NCI-H526 (cell line): Measurements from ENCODE around the gene HELZ.
"Not testable (repeated sequence)": the region's sequence is repeated elsewhere in the genome, so short reads cannot be mapped to it uniquely, and the experiment has no call there.

Source experiments
- DNase-seq, 2 experiments: peaks; one replicate each; lab custom pipeline; 2025; lab: John Stamatoyannopoulos, UW

Gene HELZ

DNA sequence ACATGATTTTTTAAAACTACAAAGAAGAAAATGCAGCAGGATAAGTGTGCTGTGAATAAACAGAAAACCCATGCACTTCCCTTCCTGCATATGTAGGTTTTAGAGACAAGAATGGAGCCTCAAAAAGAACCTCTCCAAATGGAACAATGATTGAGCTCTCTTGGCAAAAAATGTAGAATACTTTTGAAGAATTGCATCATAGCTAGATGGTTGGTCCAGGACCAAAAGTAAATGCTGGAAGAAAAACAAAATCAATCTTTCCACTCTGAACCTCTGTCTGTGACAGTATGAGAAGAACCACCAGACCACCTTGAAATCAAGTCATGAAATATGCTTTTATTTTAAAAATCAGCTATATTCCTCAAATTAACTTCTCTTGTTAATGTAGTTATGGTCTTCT lies 17.5 kb downstream of the HELZ start:
- DNase-seq, result no peak

DNA sequence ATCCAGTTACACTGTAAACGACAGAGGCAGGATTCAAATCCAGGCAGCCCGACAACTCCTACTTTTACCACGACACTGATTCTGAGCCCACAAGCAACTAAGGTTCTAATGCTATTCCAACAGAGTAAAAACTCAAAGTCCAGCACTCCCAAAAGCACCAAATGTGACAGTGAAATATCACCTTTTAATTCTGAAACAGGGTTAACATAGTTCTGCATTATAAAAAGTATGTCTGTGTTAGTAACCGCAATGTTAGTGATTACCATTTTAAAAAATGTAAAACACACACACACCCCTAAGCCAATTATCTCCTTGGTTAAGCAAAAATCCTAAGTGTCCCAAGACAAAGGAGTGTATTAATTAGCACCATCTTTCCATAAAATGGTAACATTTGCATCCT lies 19.7 kb downstream of the HELZ start:
- no peak for DNase-seq

DNA sequence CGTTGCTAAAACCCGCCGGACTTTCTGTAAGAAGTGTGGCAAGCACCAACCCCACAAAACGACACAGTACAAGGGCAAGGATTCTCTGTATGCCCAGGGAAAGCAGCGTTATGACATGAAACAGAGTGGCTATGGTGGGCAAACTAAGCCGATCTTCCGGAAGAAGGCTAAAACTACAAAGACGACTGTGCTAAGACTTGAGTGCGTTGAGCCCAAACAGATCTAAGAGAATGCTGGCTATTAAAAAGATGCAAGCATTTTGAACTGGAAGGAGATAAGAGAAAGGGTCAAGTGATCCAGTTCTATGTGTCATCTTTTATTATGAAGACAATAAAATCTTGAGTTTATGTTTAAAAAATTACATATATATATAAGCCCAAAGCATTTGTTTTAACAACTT lies 20.3 kb downstream of the HELZ start:
- no peak for DNase-seq

DNA sequence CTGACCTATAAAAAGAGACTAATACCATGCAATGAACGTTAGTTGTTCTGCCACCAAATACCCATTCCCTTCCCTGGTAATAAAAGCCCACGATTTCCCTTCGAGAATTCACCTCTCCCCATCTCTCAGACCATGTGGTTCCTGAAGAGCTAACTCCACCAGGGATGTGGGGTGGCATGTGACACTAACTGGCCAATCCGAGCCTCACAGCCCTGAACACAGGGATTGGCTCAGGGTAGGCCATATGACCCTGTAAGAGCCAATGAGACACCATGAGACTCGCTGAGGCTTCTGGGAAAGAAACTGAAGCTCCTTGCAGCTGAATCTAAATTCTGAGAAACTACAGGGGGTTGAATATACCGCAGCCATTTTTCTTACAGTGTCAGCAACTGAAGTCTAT lies 21.1 kb downstream of the HELZ start:
- DNase-seq, result no peak

DNA sequence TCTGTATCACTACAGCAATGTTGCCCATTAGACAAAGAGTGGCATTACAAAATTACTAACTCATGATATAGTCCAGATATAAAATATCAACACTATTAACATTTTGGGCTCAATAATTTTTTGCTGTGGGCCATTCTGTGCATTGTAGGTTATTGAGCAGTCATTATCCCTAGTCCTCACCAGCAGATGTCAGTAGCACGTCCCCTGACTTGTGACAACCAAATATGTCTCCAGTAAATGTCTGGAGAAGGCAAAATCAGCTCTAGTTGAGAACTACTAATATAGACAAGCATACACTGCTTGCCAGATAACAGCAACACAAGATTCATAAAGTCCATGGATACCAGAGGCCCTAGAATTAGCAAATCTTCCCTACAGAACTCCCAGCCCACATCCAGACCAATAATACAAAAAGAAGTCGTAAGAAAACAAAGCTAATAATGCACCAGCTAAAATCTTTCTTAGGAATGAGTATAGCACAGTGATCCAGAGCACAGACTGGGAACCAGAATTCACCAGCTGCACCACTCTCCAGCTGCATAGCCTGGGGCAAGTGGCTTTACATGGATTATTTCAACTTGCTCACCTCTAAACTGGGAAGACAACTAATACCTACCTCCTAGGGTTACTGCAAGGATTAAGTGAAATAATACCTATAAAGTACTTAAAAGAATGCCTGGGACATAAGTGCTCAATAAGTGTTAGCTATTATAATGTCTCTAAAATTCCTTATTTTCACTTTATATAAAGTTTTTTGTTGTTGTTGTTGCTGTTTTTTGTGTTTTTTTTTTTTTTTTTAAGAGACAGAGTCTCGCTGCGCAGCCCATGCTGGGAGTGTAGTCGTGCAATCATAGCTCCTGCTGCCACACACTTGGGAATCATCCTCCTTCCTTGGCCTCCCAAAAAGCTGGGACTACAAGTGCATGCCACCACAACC lies 23.7 kb downstream of the HELZ start:
- DNase-seq, result peak in 1 of 2 experiments; percentile 50

DNA sequence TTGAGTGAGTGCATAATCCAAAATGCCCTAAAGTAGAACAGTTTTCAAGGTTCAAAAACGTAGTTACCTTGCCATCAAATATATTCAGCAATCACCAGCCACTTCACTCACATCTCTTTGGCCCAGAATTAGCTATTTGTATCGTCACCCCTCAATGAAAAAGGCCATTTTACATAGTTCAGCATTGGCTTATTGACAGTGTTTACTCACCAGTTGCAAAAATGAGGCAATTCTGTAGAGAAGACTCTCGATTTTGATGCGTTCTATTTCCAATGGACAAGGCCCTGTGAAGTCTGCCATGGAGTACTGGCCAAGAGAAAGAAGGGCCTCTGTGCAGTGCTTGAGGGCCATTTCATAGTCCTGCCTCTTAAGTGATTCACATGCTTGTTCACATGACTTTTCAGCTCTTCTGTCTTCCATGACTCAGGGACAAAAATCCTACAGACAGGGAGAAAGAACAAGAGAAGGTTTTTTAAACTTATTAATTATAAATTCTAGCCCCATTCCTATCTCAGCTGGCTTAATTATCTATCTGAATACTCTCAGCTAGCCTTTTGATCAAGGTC lies 26.5 kb downstream of the HELZ start:
- no peak for DNase-seq

DNA sequence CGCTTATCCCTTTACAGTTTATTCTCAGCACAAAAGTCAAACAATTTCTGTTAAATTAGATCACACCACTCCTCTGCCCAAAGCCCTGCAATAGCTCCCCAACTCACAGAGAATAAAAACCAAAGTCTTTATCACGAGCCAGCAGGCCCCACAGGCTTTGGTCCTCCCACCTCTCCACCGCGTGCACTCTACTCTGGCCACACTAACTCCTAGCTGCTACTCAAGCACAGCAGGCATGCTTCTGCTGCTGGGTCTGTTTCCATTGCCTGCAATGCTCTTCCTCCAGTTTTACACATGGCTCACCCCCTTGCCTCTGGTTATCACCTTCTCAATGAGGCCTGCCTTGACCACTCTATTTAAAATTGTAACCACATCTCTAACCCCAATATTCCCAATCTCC lies 27.6 kb downstream of the HELZ start:
- no peak for DNase-seq

DNA sequence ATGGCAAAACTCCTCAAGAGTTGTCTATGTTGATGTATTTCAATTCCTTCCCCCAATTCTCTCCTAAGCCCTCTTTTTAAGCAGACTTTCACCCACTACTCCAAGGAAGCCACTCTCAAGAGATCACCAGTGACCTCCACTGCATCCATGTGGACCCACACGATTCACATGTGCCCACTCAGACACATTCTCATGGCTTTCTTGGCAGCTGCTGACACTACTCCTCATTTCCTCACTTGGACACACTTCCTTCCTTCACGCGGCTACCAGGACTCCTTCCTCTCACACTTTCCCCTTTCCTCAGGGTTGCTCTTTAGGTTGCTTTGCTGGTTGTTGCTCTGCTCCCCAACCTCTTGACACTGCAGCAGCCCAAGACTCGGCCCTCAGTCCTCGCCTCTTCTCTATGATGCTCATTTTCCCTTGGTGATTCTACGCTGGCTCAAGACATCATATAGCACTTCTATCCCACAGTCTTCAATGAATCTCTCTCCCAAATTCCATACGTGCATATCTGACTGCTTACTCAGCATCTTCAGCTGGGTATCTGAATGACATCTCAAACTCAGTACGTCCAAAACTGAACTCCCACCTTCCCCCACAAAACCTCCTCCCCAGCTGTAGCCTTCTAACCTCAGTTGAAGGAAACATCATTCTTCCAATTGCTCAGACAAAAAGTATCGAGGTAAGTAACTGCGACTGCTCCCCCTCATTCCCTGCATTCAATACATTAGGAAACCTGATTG lies 28.2 kb downstream of the HELZ start:
- DNase-seq, result no peak

DNA sequence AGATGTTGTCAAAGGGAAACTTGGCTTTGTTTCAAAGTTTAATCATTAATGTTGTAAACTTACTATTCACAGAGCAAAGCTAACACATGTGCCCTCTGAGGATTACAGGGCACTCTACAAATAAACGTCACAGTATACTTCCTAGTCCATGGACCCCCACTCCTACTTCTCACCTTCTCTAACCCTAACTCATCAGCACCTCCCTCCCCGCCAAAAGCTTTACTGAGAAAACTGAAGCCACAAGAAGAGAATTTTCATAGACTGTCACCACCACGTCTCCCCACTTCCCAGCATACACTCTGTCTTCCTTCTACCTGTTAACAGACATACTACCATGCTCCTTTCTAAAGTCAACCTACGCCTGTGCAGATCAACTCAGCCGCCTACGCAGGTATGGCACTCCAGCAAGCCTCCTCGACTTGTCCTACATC lies 29.0 kb downstream of the HELZ start:
- DNase-seq, result no peak

DNA sequence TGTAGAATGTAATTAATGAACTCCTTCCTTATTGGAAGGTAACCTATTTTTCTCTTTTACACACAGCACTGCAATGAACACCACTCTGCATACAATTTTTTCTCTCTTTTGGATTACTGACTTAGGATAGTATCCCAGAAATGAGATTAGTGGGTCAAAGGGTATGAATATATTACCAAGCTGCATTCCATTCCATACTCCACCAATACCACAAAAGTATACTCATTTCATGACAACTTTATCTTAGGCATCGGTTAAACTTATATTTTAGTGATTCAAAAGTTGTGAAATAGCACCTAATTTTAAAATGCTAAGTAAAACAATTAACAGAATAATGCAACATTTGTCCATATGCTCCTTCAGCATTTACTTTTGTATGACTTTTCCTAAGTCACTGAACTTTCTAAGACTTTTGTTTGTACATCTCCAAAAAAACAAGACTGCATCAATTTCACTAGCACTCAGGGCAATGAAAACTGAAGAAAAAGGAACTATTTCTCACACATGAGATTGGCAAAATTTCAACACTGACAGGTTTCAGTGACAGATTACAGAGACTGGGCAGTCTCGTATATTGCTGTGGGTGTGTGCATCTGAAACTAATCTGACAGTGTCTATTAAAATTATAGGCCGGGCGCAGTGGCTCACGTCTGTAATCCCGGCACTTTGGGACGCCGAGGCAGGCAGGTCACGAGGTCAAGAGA lies 32.1 kb downstream of the HELZ start:
- no peak for DNase-seq

DNA sequence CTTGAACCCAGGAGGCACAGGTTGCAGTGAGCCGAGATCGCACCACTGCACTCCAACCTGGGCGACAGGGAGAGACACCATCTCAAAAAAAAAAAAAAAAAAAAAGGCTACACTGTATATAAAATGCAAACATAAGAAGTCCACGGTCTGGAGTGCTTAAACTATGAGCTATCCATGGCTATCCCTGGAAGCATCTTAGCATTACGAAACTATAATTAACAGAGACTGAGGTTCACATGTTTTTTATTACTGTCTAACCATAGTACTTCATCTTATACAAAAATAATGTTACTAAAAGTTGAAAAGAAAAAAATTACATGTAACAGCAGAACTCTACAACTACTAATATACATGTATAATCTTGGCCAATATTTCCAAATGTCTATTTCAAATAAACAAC lies 32.8 kb downstream of the HELZ start:
- DNase-seq, result no peak

DNA sequence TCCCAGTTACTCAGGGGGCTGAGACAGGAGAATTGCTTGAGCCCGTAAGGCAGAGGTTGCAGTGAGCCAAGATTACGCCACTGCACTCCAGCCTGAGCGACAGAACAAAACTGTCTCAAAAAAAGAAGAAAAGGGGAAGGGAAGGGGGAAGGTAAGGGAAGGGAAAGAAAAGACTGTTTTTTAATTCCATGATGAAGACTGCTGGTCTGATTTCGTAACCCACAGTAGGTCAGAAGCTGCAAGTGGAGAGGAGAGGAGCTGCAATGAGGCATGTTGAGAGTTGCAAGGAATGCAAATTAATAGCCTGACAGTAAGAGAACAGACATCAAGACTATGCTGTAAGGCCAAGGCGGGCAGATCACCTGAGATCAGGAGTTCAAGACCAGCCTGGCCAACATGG lies 33.3 kb downstream of the HELZ start:
- no peak for DNase-seq

DNA sequence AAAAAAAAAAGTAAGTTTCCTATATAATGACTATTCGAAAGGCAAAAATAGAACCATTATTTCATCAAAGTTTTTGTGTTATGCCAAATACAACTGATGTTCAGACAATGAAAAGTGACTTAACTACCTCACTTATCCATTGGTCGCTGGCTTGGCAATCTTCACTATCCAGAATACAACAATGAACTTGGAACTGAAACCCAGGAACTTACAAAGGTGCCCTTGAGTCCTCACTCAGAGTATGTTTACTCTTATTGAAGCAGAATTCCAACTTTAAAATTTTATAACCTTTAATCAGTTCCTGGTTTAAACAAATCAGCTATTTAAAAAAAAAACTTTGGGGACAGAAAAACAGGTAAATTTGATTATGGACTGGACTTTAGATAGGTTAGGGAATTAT lies 34.1 kb downstream of the HELZ start:
- DNase-seq, result no peak

DNA sequence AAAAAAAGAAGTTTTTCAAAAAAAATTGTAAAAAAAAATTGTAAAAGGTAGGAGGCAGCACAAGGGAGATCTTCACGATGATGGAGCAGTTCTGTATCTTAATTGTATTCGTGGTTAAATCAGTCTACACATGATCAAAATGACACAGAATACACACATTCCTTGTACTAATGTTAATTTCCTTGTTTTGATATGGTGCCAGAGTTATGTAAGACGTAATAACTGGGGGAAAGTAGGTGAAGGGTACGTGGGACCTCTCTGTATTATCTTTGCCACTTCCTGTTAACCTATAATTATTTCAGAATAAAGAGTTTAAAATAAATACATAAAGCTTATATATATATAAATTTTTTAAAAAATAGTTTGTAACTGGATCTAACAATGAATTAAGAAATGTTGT lies 36.8 kb downstream of the HELZ start:
- no peak for DNase-seq

DNA sequence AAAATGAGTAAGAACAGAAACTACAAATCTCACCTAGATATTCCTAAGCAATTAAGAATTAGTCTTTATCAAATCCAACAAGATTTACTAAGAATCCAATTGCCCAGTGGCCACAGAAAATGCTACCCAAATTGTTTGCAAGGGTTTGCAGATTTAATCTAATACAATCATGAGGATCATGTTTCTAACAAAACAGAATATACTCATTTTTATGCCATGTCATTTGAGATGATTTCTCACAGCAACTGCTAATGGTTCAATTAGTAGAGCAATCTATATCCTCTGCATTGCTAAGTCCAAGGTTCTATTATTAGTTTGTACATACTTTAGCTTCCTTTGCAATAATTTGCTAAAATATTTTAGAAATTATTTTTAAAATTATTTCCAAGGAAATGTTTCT lies 41.2 kb downstream of the HELZ start:
- DNase-seq, result no peak

DNA sequence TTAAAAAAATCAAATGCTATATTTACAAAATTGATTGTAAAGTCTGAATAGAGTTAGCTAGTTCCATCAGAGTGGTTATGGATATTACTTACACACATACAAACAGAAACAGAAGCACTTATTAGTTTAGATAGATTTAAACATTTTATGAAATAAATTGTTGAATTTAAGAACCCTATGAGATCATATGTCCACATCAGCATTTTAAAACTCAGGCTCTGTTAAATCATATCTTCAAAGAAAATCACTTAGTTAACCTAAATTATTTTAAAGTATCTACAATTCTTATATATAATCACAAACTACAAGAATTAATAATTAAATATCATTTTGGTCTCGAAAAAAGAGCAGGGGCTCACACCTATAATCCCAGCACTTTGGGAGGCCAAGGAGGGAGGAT lies 42.5 kb downstream of the HELZ start:
- DNase-seq, result no peak

DNA sequence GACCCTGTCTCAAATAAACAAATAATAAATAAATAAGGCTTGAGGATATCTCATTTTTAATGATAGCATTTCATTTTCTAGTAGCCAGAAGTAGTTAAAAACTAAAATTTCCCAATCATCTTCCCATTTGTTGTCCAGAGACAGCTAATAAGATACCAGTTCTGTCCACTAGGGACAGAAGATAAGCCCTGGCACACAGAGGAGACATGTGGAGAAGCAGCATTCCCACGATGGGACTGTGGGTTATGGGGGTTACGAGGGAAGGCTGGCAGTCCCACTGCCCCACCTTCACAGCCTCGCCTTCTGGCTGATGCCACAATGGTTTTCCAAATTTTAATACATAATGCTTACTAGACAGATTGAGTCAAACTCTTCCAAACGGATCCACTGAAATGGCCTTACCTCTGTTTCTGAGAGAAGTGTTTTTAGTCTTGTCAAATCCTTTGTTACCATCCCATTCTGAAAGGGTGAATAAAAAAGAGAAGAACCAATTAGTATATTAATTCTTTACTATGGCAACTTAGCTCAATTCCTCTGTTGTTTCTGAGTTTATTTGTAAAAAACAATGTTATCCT lies 44.2 kb downstream of the HELZ start:
- DNase-seq, result peak in 1 of 2 experiments; percentile 5

DNA sequence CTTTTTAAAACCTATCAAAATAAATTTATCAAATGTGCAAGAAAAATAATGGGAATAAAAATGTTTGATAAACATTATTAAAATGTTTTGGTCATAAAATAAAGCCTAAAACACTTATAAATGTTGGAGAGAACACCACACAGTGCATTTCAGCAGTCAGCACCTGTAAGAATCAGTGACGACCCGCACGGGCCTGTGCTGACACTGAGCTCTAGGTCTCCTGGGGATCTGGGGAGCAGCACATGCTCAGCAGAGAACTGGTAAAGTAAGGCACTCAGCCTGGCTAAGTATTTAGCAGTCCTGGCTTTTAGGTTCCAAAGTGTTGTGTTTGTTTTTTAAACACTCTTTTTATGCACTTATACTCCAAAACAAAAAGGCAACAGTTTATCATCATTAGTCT lies 46.9 kb downstream of the HELZ start:
- DNase-seq, result no peak

DNA sequence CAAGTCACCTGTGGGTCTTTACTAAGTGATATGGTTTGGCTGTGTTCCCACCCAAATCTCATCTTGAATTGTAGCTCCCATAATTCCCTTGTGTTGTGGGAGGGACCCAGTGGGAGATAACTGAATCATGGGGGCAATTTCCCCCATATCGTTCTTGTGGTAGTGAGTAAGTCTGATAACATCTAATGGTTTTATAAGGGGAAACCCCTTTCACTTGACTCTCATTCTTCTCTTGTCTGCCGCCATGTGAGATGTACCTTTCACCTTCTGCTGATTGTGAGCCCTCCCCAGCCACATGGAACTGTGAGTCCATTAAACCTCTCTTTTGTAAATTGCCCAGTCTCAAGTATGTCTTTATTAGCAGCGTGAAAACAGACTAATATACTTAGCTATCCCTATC lies 48.0 kb downstream of the HELZ start:
- not testable (repeated sequence) for DNase-seq

DNA sequence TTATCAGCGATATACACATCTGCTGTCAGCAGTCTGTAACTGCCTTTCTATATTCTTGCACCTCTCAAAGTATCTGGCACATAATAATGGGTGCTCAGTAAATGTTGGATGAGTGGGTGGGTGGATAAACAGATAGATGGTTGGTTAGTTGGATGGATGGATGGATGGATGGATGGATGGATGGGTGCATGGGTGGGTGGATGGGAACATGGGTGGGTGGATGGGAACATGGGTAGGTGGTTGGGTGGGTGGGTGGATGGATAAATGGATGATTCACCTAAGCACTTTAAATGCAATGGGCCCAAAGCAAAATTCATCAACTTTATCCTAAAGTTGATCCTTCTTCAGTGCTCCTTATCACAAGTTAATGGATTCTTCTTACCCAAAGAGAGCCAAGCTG lies 48.6 kb downstream of the HELZ start:
- DNase-seq, result no peak

DNA sequence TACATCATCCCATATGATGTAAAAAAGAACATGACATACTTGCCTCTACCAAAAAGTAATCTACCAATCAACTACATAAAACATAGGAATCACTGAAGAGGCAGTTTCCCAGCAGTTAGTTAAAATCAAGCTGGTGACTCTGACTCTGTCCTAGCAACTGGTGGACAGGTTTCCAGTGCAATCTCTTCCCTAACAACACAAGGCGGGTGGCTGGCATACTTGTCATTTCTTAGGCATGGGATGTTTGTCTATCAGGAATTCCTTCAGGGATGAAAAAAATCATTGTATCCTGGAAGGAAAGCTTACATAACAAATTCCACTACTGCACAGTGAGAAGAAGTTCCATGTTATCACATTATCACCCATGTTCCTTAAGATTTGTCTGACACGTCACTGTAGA lies 50.9 kb downstream of the HELZ start:
- DNase-seq, result no peak

DNA sequence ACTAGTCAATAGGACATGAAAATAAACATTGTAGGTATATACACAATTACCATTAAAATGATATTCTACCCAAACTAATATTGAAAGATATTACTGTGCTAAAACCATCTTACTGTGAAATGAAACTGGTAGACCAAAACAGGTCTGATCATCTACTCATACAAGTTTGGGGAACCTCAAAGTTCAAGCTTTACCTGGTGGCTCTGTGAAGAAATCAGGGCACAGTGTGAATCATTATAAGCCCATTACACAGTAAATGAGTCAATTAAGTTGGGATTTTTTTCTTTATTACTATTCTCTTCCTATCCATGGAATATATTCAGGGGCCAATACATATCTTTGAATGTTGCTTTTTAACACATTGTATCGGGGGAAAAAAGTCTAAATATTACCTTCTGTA lies 57.1 kb downstream of the HELZ start:
- DNase-seq, result no peak
